ENCODE measurements around the gene DDX54.
"Not testable (repeated sequence)": the region's sequence is repeated elsewhere in the genome, so short reads cannot be mapped to it uniquely, and the experiment has no call there.

DDX54 gene

GRCh38 chr12:113208041-113208934, 23.0 kb upstream of the DDX54 start:
- Histone ChIP-seq H3K4me3 (ENCODE audit: low read depth in 1 of 2, low read length in 1 of 2) (peak overlapping the region; percentile 12 to 52), H3K27me3 (no peaks in the 10 kb centered on the region), H3K9me3 (no peaks in the 10 kb centered on the region), H3K4me1 (ENCODE audit: control insufficient read depth in 1 of 2, insufficient read depth in 1 of 2, low read depth in 1 of 2, low read length in 1 of 2) (peaks cover 35 to 62% of the 10 kb centered on the region in 2 experiments), H3K27ac (peak overlapping the region; percentile 89), H3K36me3 (no peaks in the 10 kb centered on the region)
- no peak for TF ChIP-seq CTCF (IDR thresholded peaks at IDR 0.05)

DNA sequence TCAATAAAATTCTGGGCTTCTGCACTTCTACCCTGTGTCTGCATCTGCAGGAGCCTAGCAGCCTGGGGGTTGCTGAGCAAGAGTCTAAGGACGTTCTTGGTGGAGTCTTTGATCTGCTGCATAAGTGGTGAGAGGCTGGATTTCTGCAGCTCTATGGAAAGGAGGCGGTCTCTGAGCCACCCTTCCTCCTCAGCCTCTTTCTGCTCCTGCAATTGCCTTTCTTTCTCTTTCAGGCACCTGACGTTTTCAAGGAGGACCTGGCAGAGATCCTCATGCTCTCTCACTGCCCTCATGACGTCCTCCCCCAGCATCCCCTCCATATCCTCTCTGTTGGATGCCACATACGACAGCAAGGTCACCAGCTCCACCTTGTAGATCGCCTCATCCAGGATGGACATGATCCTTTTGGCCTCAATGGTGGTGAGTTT, 22.3 kb upstream of the DDX54 start:
- peaks cover 35 to 67% of the 10 kb centered on the region in 2 experiments for H3K4me1 ChIP-seq (ENCODE audit: control insufficient read depth in 1 of 2, insufficient read depth in 1 of 2, low read depth in 1 of 2, low read length in 1 of 2)
- H3K36me3 ChIP-seq, result no peaks in the 10 kb centered on the region
- no peaks in the 10 kb centered on the region for H3K9me3 ChIP-seq
- TF ChIP-seq CTCF (IDR thresholded peaks at IDR 0.05), result no peak
- H3K27ac ChIP-seq, result peak overlapping the region; percentile 89
- peak overlapping the region; percentile 24 to 52 for H3K4me3 ChIP-seq (ENCODE audit: low read depth in 1 of 2, low read length in 1 of 2)
- H3K27me3 ChIP-seq, result no peaks in the 10 kb centered on the region

DNA sequence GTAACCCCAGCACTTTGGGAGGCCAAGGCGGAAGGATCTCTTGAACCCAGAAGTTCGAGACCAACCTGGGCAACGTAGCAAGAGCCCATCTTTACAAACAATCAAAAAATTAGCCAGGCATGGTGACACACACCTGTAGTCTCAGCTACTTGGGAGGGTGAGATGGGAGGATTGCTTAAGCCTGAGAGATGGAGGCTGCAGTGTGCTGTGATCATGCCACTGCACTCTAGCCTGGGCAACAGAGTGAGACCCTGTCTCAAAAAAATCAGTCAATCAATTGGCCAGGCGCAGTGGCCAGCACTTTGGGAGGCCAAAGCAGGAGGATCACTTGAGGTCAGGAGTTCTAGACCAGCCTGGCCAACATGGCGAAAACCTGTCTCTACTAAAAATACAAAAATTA, 21.5 kb upstream of the DDX54 start:
- not testable (repeated sequence) for H3K27me3 ChIP-seq; H3K36me3 ChIP-seq; H3K4me3 ChIP-seq (ENCODE audit: low read depth in 1 of 2, low read length in 1 of 2); H3K9me3 ChIP-seq
- peaks cover 35 to 68% of the 10 kb centered on the region in 2 experiments for H3K4me1 ChIP-seq (ENCODE audit: control insufficient read depth in 1 of 2, insufficient read depth in 1 of 2, low read depth in 1 of 2, low read length in 1 of 2)
- H3K27ac ChIP-seq, result peak overlapping the region; percentile 89

DNA sequence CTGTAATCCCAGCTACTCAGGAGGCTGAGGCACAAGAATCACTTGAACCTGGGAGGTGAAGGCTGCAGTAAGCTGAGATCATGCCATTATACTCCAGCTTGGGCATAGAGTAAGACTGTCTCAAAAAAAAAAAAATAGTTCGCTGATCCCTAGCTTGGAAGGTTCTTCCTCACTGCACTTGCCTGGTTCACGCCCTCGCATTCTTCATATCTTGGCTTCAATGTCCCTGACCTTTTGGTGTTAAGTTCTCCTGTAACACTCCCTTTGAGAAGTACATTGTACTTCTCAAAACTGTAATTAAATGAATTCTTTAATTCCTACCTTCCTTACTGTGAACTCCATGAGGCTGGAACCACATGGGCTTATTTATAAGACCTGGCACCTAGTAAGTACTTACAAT, 19.5 kb upstream of the DDX54 start:
- Histone ChIP-seq H3K27me3 (no peaks in the 10 kb centered on the region), H3K36me3 (no peaks in the 10 kb centered on the region), H3K4me1 (ENCODE audit: control insufficient read depth in 1 of 2, insufficient read depth in 1 of 2, low read depth in 1 of 2, low read length in 1 of 2) (peaks cover 37 to 66% of the 10 kb centered on the region in 2 experiments), H3K9me3 (no peaks in the 10 kb centered on the region), H3K27ac (no peak overlapping the region), H3K4me3 (ENCODE audit: low read depth in 1 of 2, low read length in 1 of 2) (no peak overlapping the region)
- TF ChIP-seq CTCF (IDR thresholded peaks at IDR 0.05), result no peak

DNA sequence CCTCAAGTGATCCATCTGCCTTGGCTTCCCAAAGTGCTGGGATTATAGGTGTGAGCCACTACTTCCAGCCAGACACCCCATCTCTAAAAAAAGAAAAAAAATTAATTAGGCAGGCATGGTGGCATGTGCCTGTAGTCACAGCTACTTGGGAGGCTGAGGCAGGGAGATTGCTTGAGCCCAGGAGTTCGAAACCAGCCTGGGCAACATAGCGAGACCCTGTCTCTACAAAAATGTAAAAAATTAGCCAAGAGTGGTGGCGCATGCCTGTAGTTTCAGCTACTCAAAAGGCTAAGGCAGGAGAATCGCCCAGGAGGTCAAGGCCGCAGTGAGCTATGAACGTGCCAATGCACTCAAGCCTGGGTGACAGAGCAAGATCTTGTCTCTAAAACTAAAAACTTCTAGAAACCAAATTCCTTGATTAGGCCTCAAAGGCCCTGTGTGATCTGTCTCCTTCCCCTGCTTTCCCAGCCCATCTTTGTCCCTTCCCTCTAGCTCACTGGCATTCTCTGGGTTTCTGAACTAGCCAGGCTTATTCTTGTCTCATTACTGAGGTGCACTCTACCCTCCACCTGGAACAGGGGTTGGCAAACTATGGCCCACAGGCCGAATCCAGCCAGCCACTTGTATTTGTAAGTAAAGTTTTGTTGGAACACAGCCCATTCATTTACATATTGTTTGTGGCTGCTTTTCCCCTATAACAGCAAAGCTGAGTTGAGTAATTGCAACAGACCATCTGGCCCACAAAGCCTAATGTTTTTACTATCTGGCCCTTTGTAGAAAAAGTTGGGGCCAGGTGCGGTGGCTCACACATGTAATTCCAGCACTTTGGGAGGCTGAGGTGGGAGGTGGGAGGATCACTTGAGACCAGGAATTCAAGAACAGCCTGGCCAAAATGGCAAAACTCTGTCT, 18.8 kb upstream of the DDX54 start:
- H3K27me3 ChIP-seq, result no peaks in the 10 kb centered on the region
- no peak for TF ChIP-seq CTCF (IDR thresholded peaks at IDR 0.05)
- H3K4me3 ChIP-seq (ENCODE audit: low read depth in 1 of 2, low read length in 1 of 2), result no peak overlapping the region
- H3K36me3 ChIP-seq, result no peaks in the 10 kb centered on the region
- H3K4me1 ChIP-seq (ENCODE audit: control insufficient read depth in 1 of 2, insufficient read depth in 1 of 2, low read depth in 1 of 2, low read length in 1 of 2), result peaks cover 30 to 60% of the 10 kb centered on the region in 2 experiments
- no peak overlapping the region for H3K27ac ChIP-seq
- no peaks in the 10 kb centered on the region for H3K9me3 ChIP-seq
